ENCODE measurements around the gene HRH2. TPM values are rescaled to one million over a fixed set of nuclear protein-coding genes. Genes with fewer than 3 reads are reported as not detected.
"Not testable (repeated sequence)": the region's sequence is repeated elsewhere in the genome, so short reads cannot be mapped to it uniquely, and the experiment has no call there.

The HRH2 gene
- total RNA-seq, 2 donors from 2014 or later: 0.34 to 0.84 TPM

- no peak for ATAC-seq
- DNase-seq: no peak
- intact Hi-C loops (cut with DNase I, micrococcal nuclease): no loop called here
Observed at GRCh38 chr5:175747539-175748060, 89.7 kb downstream of the HRH2 start.

GRCh38 chr5:175748650-175749049 lies 90.8 kb downstream of the HRH2 start:
- intact Hi-C loops (cut with DNase I, micrococcal nuclease): no loop called here
- DNase-seq (no peak), ATAC-seq (no peak)

DNA sequence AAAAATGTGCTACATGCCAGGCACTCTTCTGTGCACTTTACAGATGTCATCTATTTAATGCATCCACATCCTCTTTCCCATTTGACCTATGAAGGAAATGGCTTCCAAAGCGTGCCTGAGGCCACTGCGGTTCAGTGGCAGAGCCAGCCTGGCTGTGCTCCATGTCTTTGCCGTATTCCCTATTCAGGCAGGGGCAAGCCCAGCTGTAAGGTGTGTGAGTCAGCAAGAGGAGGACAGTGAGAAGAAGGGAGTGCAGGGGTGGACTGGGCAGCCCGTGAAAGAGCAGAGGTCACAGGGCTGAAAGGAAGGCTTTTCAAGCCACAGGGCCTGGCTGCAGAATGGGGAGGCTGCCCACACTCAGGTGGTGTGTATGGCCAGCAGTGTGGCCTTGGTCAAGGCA lies 91.7 kb downstream of the HRH2 start:
- intact Hi-C loops (cut with DNase I, micrococcal nuclease): no loop called here
- no peak for ATAC-seq
- DNase-seq: no peak

DNA sequence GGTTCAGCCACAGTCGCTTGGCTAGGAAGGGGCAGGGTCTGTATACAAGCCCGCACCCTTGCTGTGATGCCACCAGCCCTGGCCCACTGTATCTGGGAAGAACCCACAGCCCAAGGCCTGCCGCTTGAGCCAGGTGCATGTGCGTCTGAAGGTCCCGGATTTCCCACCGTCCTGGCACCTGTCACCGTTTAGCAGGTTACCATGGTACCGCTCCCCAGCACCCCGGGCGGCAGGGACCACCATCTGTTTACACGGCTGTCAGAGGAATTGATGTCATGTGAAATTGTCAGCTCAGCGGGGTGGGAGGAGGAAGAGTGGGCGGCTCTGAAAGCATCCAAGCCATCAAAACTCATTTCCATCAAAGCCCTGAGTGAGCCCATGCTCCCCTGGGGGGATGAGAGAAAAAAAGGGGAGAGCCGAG lies 92.7 kb downstream of the HRH2 start:
- intact Hi-C loops (cut with DNase I, micrococcal nuclease): no loop called here
- DNase-seq (no peak), ATAC-seq (no peak)

DNA sequence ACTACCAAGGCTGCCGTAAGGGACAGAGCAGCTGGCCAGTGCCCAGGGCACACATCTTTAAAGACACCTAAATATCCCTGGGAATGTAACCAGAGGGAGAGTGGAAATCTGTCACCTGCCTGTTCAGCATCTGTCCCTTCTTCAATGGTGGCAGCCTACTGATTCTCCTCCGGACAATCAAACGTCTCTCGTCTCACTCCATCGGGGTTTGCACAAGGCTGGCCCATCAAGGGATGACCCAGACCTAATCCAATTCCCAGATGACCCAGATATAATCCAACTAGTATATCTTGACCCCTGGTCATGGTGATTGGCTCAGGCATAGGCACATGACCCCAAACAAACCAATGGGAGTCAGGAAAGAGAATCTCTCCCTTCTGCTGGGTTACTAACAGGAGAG lies 93.5 kb downstream of the HRH2 start:
- intact Hi-C loops (cut with DNase I, micrococcal nuclease): no loop called here
- ATAC-seq: no peak
- DNase-seq: no peak

DNA sequence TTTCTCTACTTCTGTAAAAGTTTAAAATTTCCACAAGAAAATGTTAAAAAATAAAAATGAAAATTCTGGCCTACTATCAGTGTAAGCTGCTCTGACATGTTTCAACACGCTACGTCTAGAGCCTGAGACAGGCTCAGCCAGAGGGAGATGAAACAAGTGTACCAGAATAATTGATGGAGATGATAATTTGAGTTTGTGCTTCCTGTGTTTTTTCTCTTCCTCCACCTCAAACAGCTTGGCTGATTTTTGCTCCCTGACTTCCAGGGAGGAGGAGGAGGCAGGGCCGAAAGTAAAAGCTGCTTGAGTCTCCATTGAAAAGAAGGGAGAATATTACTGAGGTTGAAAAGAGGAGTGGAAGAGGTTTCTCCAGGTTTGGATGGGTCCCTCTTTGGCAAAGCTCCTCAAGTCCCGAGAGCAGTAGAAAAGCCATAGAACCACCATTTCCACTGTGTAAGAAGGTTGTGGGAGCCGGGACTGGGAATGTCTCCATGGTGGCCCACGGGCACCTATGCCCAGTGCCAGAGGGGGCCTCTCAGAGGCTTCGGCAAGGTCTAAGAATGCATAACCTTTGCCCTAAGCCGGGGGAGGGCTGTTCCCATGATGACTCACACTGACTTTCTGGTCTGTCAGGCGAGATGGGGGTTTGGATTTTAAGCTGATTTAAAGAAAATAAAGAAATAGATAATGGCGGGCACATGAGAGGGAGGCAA lies 95.1 kb downstream of the HRH2 start:
- DNase-seq (no peak), ATAC-seq (no peak)
- intact Hi-C loops (cut with DNase I, micrococcal nuclease): no loop called here

DNA sequence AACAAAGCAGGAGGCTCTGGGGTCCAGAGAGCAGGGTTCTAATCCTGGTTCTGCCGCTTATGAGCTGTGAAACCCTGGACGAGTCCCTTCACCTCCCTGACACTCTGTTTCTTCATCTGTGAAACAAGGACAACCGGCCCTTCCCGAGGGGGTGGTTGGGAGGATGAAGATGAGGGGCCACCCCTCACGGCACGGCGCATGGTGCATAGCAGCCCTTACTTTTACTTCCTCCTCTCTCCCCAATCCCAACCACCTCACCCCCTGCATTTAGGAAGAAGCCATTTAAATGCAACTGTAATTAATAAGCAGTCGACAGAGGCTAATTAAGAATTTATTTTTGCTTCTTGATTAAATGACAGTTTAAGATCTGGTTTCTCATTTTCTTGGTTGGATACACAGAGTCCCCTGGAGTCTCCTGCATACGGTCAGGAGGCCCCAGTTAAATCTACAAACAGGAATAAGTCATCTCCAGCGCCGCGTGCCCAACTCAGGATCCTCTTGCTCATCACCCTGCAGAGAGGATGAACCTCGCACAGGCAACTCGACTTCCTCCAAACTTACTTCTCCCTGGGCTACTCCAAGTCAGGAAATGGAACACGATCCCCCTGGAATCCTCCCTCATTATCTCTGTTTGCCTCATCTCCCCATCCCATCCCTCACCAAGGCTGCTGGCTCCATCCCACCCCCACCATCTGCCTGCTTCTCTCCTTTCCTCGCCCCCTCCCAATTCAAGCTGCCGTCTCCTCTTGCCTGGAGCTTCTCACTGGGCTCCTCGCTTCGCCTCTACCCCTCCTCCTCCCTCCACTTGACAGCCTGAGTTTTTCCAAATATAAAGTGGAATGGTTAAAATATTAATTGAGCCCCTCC lies 95.9 kb downstream of the HRH2 start:
- no peak for ATAC-seq
- no peak for DNase-seq
- intact Hi-C loops (cut with DNase I, micrococcal nuclease): no loop called here

GRCh38 chr5:175759991-175760390 lies 102.1 kb downstream of the HRH2 start:
- ATAC-seq; intact Hi-C loops (cut with DNase I, micrococcal nuclease); DNase-seq: not testable (repeated sequence)

Other genes starting within 250 kb of the HRH2 start
- under 1 TPM; 0.09 to 0.17 TPM for gene DRD1, start 213.9 kb upstream of the HRH2 start, total RNA-seq
- gene SFXN1, start 179.5 kb upstream of the HRH2 start, total RNA-seq: 100 to 1,000 TPM in 1 of 2 donors, 10 to 100 TPM in 1; 82.8 to 113 TPM
- 1 to 10 TPM in 1 of 2 donors, under 1 TPM in 1; 0.73 to 1.8 TPM for gene CPLX2, start 213.5 kb downstream of the HRH2 start, total RNA-seq